Stomach (tissue), 4 donors: ENCODE measurements around the gene NTM.

Experiments used
- CTCF ChIP-seq, 7 experiments: fragments of 450-650 bp in 4 of 7; fragments of 200-600 bp in 3 of 7; sonication (generic) in 3 of 7; IDR thresholded peaks; one replicate each; pipeline ENCODE4 v1.5.1; 2016 to 2019; ENCODE audit warnings: antibody characterized with exemption in 7 of 7, control low read depth in 2 of 7, mild to moderate bottlenecking in 1 of 7
- POLR2A ChIP-seq, 4 donors: fragments of 450-650 bp; IDR thresholded peaks; one replicate each; pipeline ENCODE4 v1.6.1; 2016; ENCODE audit warnings: antibody characterized with exemption in 4 of 4, control low read depth in 2 of 4, mild to moderate bottlenecking in 1 of 4, moderate library complexity in 1 of 4

GRCh38 chr11:131571571-131571970, 201.2 kb downstream of the NTM start:
- TF ChIP-seq POLR2A (IDR thresholded peaks at IDR 0.05): no peak
- TF ChIP-seq CTCF (IDR thresholded peaks at IDR 0.05): no peak
